Stimulated activated CD4-positive, alpha-beta T cell treated with anti-CD3 and anti-CD28 coated beads, Interleukin-2, amount 100 ng/mL, for 4 hours (primary cell): Measurements from ENCODE around the gene EGFR.

ENCODE experiments used
- DNase-seq: peaks from one replicate; pipeline ENCODE4 v3.0.0-alpha.2; 2020; ENCODE audit warnings: low read depth

EGFR gene

GRCh38 chr7:55018361-55019190 lies at the start of gene EGFR:
Gene EGFR (plus strand): TSS chr7:55019017. CDS start chr7:55019278, 261 bp downstream.
- DNase-seq = no peak

- no peak for DNase-seq
Observed at GRCh38 chr7:54969208-54969967, 49.4 kb upstream of the EGFR start.

- no peak for DNase-seq
Observed at GRCh38 chr7:54972733-54973294, 46.0 kb upstream of the EGFR start.

GRCh38 chr7:54978364-54979116 lies 40.3 kb upstream of the EGFR start:
- DNase-seq = no peak

- no peak for DNase-seq
Observed at GRCh38 chr7:54980521-54980920, 38.3 kb upstream of the EGFR start.

GRCh38 chr7:54981913-54982312 lies 36.9 kb upstream of the EGFR start:
- DNase-seq = no peak

GRCh38 chr7:54985426-54986330 lies 33.1 kb upstream of the EGFR start:
- DNase-seq = no peak

- DNase-seq = no peak
Observed at GRCh38 chr7:54986716-54987115, 32.1 kb upstream of the EGFR start.

- DNase-seq = no peak
Observed at GRCh38 chr7:54987772-54988171, 31.0 kb upstream of the EGFR start.

GRCh38 chr7:54988516-54988915 lies 30.3 kb upstream of the EGFR start:
- no peak for DNase-seq

- DNase-seq = no peak
Observed at GRCh38 chr7:54989453-54990225, 29.2 kb upstream of the EGFR start.

- no peak for DNase-seq
Observed at GRCh38 chr7:54991341-54991740, 27.5 kb upstream of the EGFR start.

GRCh38 chr7:54992871-54993475 lies 25.8 kb upstream of the EGFR start:
- DNase-seq = no peak

- DNase-seq = no peak
Observed at GRCh38 chr7:54995166-54995565, 23.7 kb upstream of the EGFR start.

GRCh38 chr7:54995610-54996363 lies 23.0 kb upstream of the EGFR start:
- DNase-seq = peak; percentile 17

- no peak for DNase-seq
Observed at GRCh38 chr7:54996391-54996790, 22.4 kb upstream of the EGFR start.

GRCh38 chr7:55004579-55004978 lies 14.2 kb upstream of the EGFR start:
- DNase-seq = no peak

- DNase-seq = no peak
Observed at GRCh38 chr7:55005241-55005851, 13.5 kb upstream of the EGFR start.

- DNase-seq = no peak
Observed at GRCh38 chr7:55006499-55006898, 12.3 kb upstream of the EGFR start.
